Ovary (tissue), 3 donors: ENCODE measurements around the gene RIBC2.

ENCODE experiments used
- EP300 ChIP-seq: sonication (generic); formaldehyde crosslinking; IDR thresholded peaks from one replicate; pipeline ENCODE4 v1.6.1; 2017; ENCODE audit warnings: antibody characterized with exemption
- POLR2A ChIP-seq: fragments of 450-650 bp; IDR thresholded peaks from one replicate; pipeline ENCODE4 v1.6.1; 2017; ENCODE audit warnings: antibody characterized with exemption, mild to moderate bottlenecking, moderate library complexity
- TF ChIP-seq, protein P1 (sequence below), 3 donors: fragments of 450-650 bp in 2 of 3; fragments of 200-600 bp in 1 of 3; IDR thresholded peaks; one replicate each; pipeline versions ENCODE4 v1.5.1 to v1.8.0; 2016 to 2022; ENCODE audit warnings: antibody characterized with exemption in 3 of 3, mild to moderate bottlenecking in 1 of 3
- donor health status: DM: no; HTN: no; CAD: no.

DNA sequence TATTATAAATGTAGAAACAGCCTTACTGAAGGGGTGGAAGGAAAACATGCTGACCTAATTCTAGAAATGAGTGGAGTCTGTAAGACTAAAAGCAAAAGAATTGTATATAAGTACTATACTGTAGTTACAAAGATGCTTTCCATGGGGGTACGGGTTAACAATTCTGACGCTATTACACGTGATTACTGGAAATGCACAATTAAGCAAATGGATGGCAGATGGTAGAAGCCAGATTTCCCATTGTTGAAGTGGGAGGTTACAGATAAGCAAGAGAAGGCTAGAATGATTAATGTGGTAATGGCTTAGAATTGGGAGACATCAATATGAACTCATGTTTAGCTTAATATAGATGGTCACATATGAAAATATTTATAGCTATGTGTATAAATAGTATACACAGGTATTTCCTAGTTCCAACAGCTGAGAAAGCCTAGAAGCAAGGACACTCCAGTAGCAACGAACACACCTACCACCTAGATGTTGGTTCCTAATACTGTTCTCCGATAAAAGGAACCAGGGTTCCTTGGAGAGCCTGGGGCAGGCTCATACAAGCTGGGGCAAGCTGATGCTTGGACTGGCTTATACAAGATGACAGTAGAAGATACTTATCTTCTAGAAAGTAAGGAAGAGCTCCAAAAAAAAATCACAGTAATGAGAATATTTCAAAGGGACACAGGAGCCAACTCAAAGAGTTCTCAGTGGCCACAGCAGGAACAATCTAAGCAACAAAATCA lies 13.6 kb upstream of the RIBC2 start:
- TF ChIP-seq, protein P1, sequence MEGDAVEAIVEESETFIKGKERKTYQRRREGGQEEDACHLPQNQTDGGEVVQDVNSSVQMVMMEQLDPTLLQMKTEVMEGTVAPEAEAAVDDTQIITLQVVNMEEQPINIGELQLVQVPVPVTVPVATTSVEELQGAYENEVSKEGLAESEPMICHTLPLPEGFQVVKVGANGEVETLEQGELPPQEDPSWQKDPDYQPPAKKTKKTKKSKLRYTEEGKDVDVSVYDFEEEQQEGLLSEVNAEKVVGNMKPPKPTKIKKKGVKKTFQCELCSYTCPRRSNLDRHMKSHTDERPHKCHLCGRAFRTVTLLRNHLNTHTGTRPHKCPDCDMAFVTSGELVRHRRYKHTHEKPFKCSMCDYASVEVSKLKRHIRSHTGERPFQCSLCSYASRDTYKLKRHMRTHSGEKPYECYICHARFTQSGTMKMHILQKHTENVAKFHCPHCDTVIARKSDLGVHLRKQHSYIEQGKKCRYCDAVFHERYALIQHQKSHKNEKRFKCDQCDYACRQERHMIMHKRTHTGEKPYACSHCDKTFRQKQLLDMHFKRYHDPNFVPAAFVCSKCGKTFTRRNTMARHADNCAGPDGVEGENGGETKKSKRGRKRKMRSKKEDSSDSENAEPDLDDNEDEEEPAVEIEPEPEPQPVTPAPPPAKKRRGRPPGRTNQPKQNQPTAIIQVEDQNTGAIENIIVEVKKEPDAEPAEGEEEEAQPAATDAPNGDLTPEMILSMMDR (IDR thresholded peaks at IDR 0.05), result no peak
- TF ChIP-seq POLR2A, result no peak
- no peak for TF ChIP-seq EP300
